ENCODE results near the gene TRIB2. TPM values are rescaled to one million over a fixed set of nuclear protein-coding genes. Genes with fewer than 3 reads are reported as not detected.

The TRIB2 gene
- total and polyA plus RNA-seq, 10 donors = 45.5 to 216 (median 120) TPM

GRCh38 chr2:12764849-12765605 lies 48.3 kb downstream of the TRIB2 start:
- intact Hi-C loops (cut with DNase I; ENCODE audit: low total_unique reads) = no loop called here
- Histone ChIP-seq H3K27me3 (replicated peaks in 1 of 7) (peaks cover 0 to 6% (median 0%) of the 10 kb centered on the region in 7 donors), H3K9me3 (peaks cover 0 to 6% (median 0%) of the 10 kb centered on the region in 8 donors), H3K4me3 (no peak overlapping the region), H3K4me1 (peaks cover 0 to 5% (median 0%) of the 10 kb centered on the region in 6 donors), H3K27ac (no peak overlapping the region), H3K36me3 (no peaks in the 10 kb centered on the region)
- WGBS, 5 donors = 79 to 92% (median 89%) methylated on average over 7 of the region's 7 CpGs
- TF ChIP-seq CTCF (IDR thresholded peaks at IDR 0.05 in 8 of 11, conservative IDR thresholded peaks at IDR 0.05 in 3 of 11) (no peak), POLR2AphosphoS5 (IDR thresholded peaks at IDR 0.05) (no peak), POLR2A (IDR thresholded peaks at IDR 0.05) (no peak)
- DNase-seq = no peak

GRCh38 chr2:12766421-12766879 lies 49.7 kb downstream of the TRIB2 start:
- intact Hi-C loops (cut with DNase I; ENCODE audit: low total_unique reads) = no loop called here
- H3K4me1 ChIP-seq = peaks cover 0 to 5% (median 0%) of the 10 kb centered on the region in 6 donors
- H3K4me3 ChIP-seq = no peak overlapping the region
- H3K36me3 ChIP-seq = no peaks in the 10 kb centered on the region
- no peak overlapping the region for H3K27ac ChIP-seq
- H3K27me3 ChIP-seq (replicated peaks in 1 of 7) = peaks cover 0 to 6% (median 0%) of the 10 kb centered on the region in 7 donors
- peaks cover 0 to 6% (median 0%) of the 10 kb centered on the region in 8 donors for H3K9me3 ChIP-seq
- TF ChIP-seq CTCF (IDR thresholded peaks at IDR 0.05 in 8 of 11, conservative IDR thresholded peaks at IDR 0.05 in 3 of 11) = no peak
- TF ChIP-seq POLR2AphosphoS5 (IDR thresholded peaks at IDR 0.05) = no peak
- no peak for TF ChIP-seq POLR2A (IDR thresholded peaks at IDR 0.05)
- WGBS, 5 donors = 87 to 96% (median 89%) methylated on average over 9 to 12 of the region's 12 CpGs
- no peak for DNase-seq

GRCh38 chr2:12767541-12767940 lies 50.8 kb downstream of the TRIB2 start:
- WGBS, 5 donors = 93 to 98% (median 94%) methylated on average over 8 of the region's 8 CpGs
- TF ChIP-seq POLR2A (IDR thresholded peaks at IDR 0.05) (no peak), POLR2AphosphoS5 (IDR thresholded peaks at IDR 0.05) (no peak), CTCF (IDR thresholded peaks at IDR 0.05 in 8 of 11, conservative IDR thresholded peaks at IDR 0.05 in 3 of 11) (no peak)
- intact Hi-C loops (cut with DNase I; ENCODE audit: low total_unique reads) = no loop called here

GRCh38 chr2:12767996-12768624 lies 51.4 kb downstream of the TRIB2 start:
- no peak for DNase-seq
- Histone ChIP-seq H3K36me3 (no peaks in the 10 kb centered on the region), H3K4me3 (no peak overlapping the region), H3K9me3 (peaks cover 0 to 6% (median 0%) of the 10 kb centered on the region in 8 donors), H3K27me3 (replicated peaks in 1 of 7) (peaks cover 0 to 6% (median 0%) of the 10 kb centered on the region in 7 donors), H3K4me1 (peaks cover 0 to 5% (median 0%) of the 10 kb centered on the region in 6 donors), H3K27ac (no peak overlapping the region)
- intact Hi-C loops (cut with DNase I; ENCODE audit: low total_unique reads) = no loop called here
- 67 to 81% (median 70%) methylated on average over 3 of the region's 3 CpGs for WGBS, 5 donors
- TF ChIP-seq POLR2AphosphoS5 (IDR thresholded peaks at IDR 0.05) (no peak), POLR2A (IDR thresholded peaks at IDR 0.05) (no peak), CTCF (IDR thresholded peaks at IDR 0.05 in 8 of 11, conservative IDR thresholded peaks at IDR 0.05 in 3 of 11) (no peak)

More at GRCh38 chr2:12767541-12767940, 50.8 kb downstream of the TRIB2 start:
- H3K36me3 ChIP-seq = no peaks in the 10 kb centered on the region
- no peak for DNase-seq
- no peak overlapping the region for H3K4me3 ChIP-seq
- peaks cover 0 to 6% (median 0%) of the 10 kb centered on the region in 8 donors for H3K9me3 ChIP-seq
- H3K4me1 ChIP-seq = peaks cover 0 to 5% (median 0%) of the 10 kb centered on the region in 6 donors
- peaks cover 0 to 6% (median 0%) of the 10 kb centered on the region in 7 donors for H3K27me3 ChIP-seq (replicated peaks in 1 of 7)
- H3K27ac ChIP-seq = no peak overlapping the region
